Upper lobe of left lung (tissue), 6 donors: Measurements from ENCODE around the gene ROBO1. TPM values are rescaled to one million over a fixed set of nuclear protein-coding genes. Genes with fewer than 3 reads are reported as not detected.

Experiments used
- ATAC-seq, 2 donors: fragments of 200-7000 bp; cut with Tn5 transposase; one replicate each; pipeline ENCODE4 v1.9.1; 2022; ENCODE audit warnings: mild to moderate bottlenecking in 2 of 2, moderate library complexity in 2 of 2; ENCODE audit not compliant: low FRiP score in 2 of 2
- DNase-seq, 2 donors: peaks; one replicate each; pipeline ENCODE4 v3.0.0-alpha.2; 2019 to 2020
- H3K27ac ChIP-seq, 4 donors: fragments of 200-600 bp; sonication (generic); one replicate each; pipeline ENCODE4 v1.5.1; 2016 to 2019
- H3K27me3 ChIP-seq, 4 donors: fragments of 200-600 bp; sonication (generic); one replicate each; pipeline ENCODE4 v1.5.1; 2017 to 2019
- H3K36me3 ChIP-seq, 4 donors: fragments of 200-600 bp; sonication (generic); one replicate each; pipeline ENCODE4 v1.5.1; 2016 to 2019
- H3K4me1 ChIP-seq, 4 donors: fragments of 200-600 bp; sonication (generic); one replicate each; pipeline ENCODE4 v1.5.1; 2018 to 2019
- H3K4me3 ChIP-seq, 4 donors: fragments of 200-600 bp; sonication (generic); one replicate each; pipeline ENCODE4 v1.5.1; 2017 to 2019; ENCODE audit warnings: mild to moderate bottlenecking in 2 of 4, moderate library complexity in 1 of 4
- H3K9me3 ChIP-seq, 4 donors: fragments of 200-600 bp; sonication (generic); one replicate each; pipeline ENCODE4 v1.5.1; 2018 to 2019
- CTCF ChIP-seq, 6 experiments: fragments of 450-650 bp in 4 of 6; fragments of 200-600 bp in 2 of 6; sonication (generic) in 2 of 6; IDR thresholded peaks; one replicate each; pipeline ENCODE4 v1.5.1; 2016 to 2019; ENCODE audit warnings: antibody characterized with exemption in 6 of 6
- EP300 ChIP-seq, 4 donors: sonication (generic); formaldehyde crosslinking; IDR thresholded peaks; one replicate each; pipeline ENCODE4 v1.5.1; 2017; ENCODE audit warnings: antibody characterized with exemption in 4 of 4, control low read depth in 2 of 4
- POLR2A ChIP-seq, 4 donors: fragments of 450-650 bp; IDR thresholded peaks; one replicate each; pipeline ENCODE4 v1.5.1; 2016 to 2017; ENCODE audit warnings: antibody characterized with exemption in 4 of 4, mild to moderate bottlenecking in 2 of 4
- POLR2AphosphoS5 ChIP-seq, 2 donors: sonication (generic); formaldehyde crosslinking; IDR thresholded peaks; one replicate each; pipeline ENCODE4 v1.5.1; 2017; ENCODE audit warnings: antibody characterized with exemption in 2 of 2
- whole genome bisulfite sequencing, 2 donors: methylation state at CpG; one replicate each; pipeline ENCODE4 v1.1.5; 2017 to 2018; 5-methylcytosine and 5-hydroxymethylcytosine counted together
- total RNA-seq, 6 donors: library from RNA; depleted of rRNA in 4 of 6; stranded (reverse); fragments of >200 nt in 4 of 6; gene quantifications; one replicate each; pipeline versions ENCODE4 v1.1.0 to v1.2.1, GENCODE V29; 2016 to 2021
- donor health status: DM: no; HTN: no; CAD: no; lungs with moderate emphysema.
- donor health status: DM: no; HTN: yes; CAD: no; lungs with severe emphysema.

The ROBO1 gene
- total RNA-seq, 6 donors from 2014 or later = 10.5 to 29.0 (median 18.0) TPM

- ATAC-seq = no peak
- DNase-seq = no peak
- 68 to 79% methylated on average over 1 of the region's 1 CpG for WGBS, 2 donors
- H3K4me1 ChIP-seq = no peaks in the 10 kb centered on the region
- H3K27me3 ChIP-seq = no peaks in the 10 kb centered on the region
- no peak overlapping the region for H3K27ac ChIP-seq
- no peak overlapping the region for H3K4me3 ChIP-seq
- TF ChIP-seq EP300 (IDR thresholded peaks at IDR 0.05) = no peak
- no peak for TF ChIP-seq POLR2A (IDR thresholded peaks at IDR 0.05)
- no peak for TF ChIP-seq POLR2AphosphoS5 (IDR thresholded peaks at IDR 0.05)
- no peak for TF ChIP-seq CTCF (IDR thresholded peaks at IDR 0.05)
- peaks cover 0 to 5% (median 0%) of the 10 kb centered on the region in 4 donors for H3K9me3 ChIP-seq
- no peaks in the 10 kb centered on the region for H3K36me3 ChIP-seq
Observed at GRCh38 chr3:79172241-79172640, 595.6 kb downstream of the ROBO1 start.

- Histone ChIP-seq H3K4me1 (no peaks in the 10 kb centered on the region), H3K4me3 (no peak overlapping the region), H3K27ac (no peak overlapping the region), H3K27me3 (no peaks in the 10 kb centered on the region), H3K9me3 (peaks cover 0 to 5% (median 0%) of the 10 kb centered on the region in 4 donors), H3K36me3 (no peaks in the 10 kb centered on the region)
- DNase-seq = no peak
- 84 to 92% methylated on average over 1 of the region's 1 CpG for WGBS, 2 donors
- ATAC-seq = no peak
- TF ChIP-seq EP300 (IDR thresholded peaks at IDR 0.05) = no peak
- TF ChIP-seq POLR2AphosphoS5 (IDR thresholded peaks at IDR 0.05) = no peak
- TF ChIP-seq CTCF (IDR thresholded peaks at IDR 0.05) = no peak
- no peak for TF ChIP-seq POLR2A (IDR thresholded peaks at IDR 0.05)
Observed at GRCh38 chr3:79170021-79170420, 597.8 kb downstream of the ROBO1 start.

- peak in 1 of 2 donors; percentile 61 for ATAC-seq
- Histone ChIP-seq H3K9me3 (no peaks in the 10 kb centered on the region), H3K27ac (no peak overlapping the region), H3K36me3 (no peaks in the 10 kb centered on the region), H3K4me3 (no peak overlapping the region), H3K27me3 (no peaks in the 10 kb centered on the region), H3K4me1 (no peaks in the 10 kb centered on the region)
- no peak for TF ChIP-seq POLR2AphosphoS5 (IDR thresholded peaks at IDR 0.05)
- no peak for TF ChIP-seq CTCF (IDR thresholded peaks at IDR 0.05)
- no peak for TF ChIP-seq EP300 (IDR thresholded peaks at IDR 0.05)
- WGBS, 2 donors = 62 to 68% methylated on average over 5 of the region's 5 CpGs
- no peak for DNase-seq
Observed at GRCh38 chr3:79167651-79168416, 600.0 kb downstream of the ROBO1 start.

GRCh38 chr3:79162653-79163052, 605.1 kb downstream of the ROBO1 start:
- no peak overlapping the region for H3K4me3 ChIP-seq
- H3K27ac ChIP-seq = no peak overlapping the region
- H3K27me3 ChIP-seq = no peaks in the 10 kb centered on the region
- WGBS, 2 donors = 69 to 71% methylated on average over 2 of the region's 2 CpGs
- H3K36me3 ChIP-seq = no peaks in the 10 kb centered on the region
- H3K9me3 ChIP-seq = no peaks in the 10 kb centered on the region
- ATAC-seq = no peak
- H3K4me1 ChIP-seq = no peaks in the 10 kb centered on the region
- DNase-seq = no peak
- TF ChIP-seq POLR2A (IDR thresholded peaks at IDR 0.05) (no peak), CTCF (IDR thresholded peaks at IDR 0.05) (no peak), POLR2AphosphoS5 (IDR thresholded peaks at IDR 0.05) (no peak)

- H3K27ac ChIP-seq = no peak overlapping the region
- ATAC-seq (no peak), DNase-seq (no peak)
- no peaks in the 10 kb centered on the region for H3K9me3 ChIP-seq
- no peak overlapping the region for H3K4me3 ChIP-seq
- 49 to 52% methylated on average over 1 of the region's 1 CpG for WGBS, 2 donors
- no peak for TF ChIP-seq CTCF (IDR thresholded peaks at IDR 0.05)
- TF ChIP-seq POLR2AphosphoS5 (IDR thresholded peaks at IDR 0.05) = no peak
- TF ChIP-seq POLR2A (IDR thresholded peaks at IDR 0.05) = no peak
- TF ChIP-seq EP300 (IDR thresholded peaks at IDR 0.05) = no peak
- no peaks in the 10 kb centered on the region for H3K4me1 ChIP-seq
- no peaks in the 10 kb centered on the region for H3K36me3 ChIP-seq
- no peaks in the 10 kb centered on the region for H3K27me3 ChIP-seq
Observed at GRCh38 chr3:79161941-79162340, 605.9 kb downstream of the ROBO1 start.
